ENCODE measurements around the gene PSMD12. TPM values are rescaled to one million over a fixed set of nuclear protein-coding genes. Genes with fewer than 3 reads are reported as not detected.

Gene PSMD12
- polyA plus RNA-seq (16.7 and 24.1 TPM in 2 replicates), polyA minus RNA-seq (45.8 and 52.7 TPM in 2 replicates)

- Histone ChIP-seq H3K9me2 (ENCODE audit: insufficient read depth, low read length) (no peaks in the 10 kb centered on the region), H3K27me3 (ENCODE audit: insufficient read depth, low read depth, low read length) (no peaks in the 10 kb centered on the region), H2AFZ (ENCODE audit: low read depth, low read length) (peak within 1 kb of the TSS; percentile 99), H3K36me3 (ENCODE audit: insufficient read depth, low read length) (no peaks in the 10 kb centered on the region), H3K9me3 (ENCODE audit: low read length) (no peaks in the 10 kb centered on the region), H3K27ac (ENCODE audit: low read length) (peak within 1 kb of the TSS; percentile 77), H3K4me2 (ENCODE audit: low read length) (peak within 1 kb of the TSS; percentile 95), H3K79me2 (replicated peaks; ENCODE audit: insufficient read depth, low read length) (peaks cover 51% of the 10 kb centered on the region), H4K20me1 (ENCODE audit: insufficient read depth) (no peaks in the 10 kb centered on the region), H3F3A (ENCODE audit: insufficient read depth, low read length, poor library complexity, severe bottlenecking) (no peaks in the 10 kb centered on the region), H3K9ac (ENCODE audit: low read length) (peak within 1 kb of the TSS; percentile 95), H3K4me3 (ENCODE audit: low read length) (peak within 1 kb of the TSS; percentile 100)
- TF ChIP-seq EP300 (conservative IDR thresholded peaks at IDR 0.05; ENCODE audit: poor library complexity, severe bottlenecking) (peak; percentile 55), CTCF (IDR thresholded peaks at IDR 0.05; ENCODE audit: poor library complexity, severe bottlenecking) (peak; percentile 41), POLR2AphosphoS5 (IDR thresholded peaks at IDR 0.05) (peak; percentile 97), TAF1 (IDR thresholded peaks at IDR 0.05; ENCODE audit: low read depth) (peak; percentile 65), MXI1 (conservative IDR thresholded peaks at IDR 0.05; ENCODE audit: poor library complexity, severe bottlenecking) (peak; percentile 84), SMC3 (conservative IDR thresholded peaks at IDR 0.05; ENCODE audit: poor library complexity) (peak; percentile 51), RAD21 (conservative IDR thresholded peaks at IDR 0.05) (no peak), EZH2 (IDR thresholded peaks at IDR 0.05; ENCODE audit: borderline replicate concordance, insufficient read depth, low read length, poor library complexity, severe bottlenecking) (no peak)
- TF ChIP-seq, protein P1, sequence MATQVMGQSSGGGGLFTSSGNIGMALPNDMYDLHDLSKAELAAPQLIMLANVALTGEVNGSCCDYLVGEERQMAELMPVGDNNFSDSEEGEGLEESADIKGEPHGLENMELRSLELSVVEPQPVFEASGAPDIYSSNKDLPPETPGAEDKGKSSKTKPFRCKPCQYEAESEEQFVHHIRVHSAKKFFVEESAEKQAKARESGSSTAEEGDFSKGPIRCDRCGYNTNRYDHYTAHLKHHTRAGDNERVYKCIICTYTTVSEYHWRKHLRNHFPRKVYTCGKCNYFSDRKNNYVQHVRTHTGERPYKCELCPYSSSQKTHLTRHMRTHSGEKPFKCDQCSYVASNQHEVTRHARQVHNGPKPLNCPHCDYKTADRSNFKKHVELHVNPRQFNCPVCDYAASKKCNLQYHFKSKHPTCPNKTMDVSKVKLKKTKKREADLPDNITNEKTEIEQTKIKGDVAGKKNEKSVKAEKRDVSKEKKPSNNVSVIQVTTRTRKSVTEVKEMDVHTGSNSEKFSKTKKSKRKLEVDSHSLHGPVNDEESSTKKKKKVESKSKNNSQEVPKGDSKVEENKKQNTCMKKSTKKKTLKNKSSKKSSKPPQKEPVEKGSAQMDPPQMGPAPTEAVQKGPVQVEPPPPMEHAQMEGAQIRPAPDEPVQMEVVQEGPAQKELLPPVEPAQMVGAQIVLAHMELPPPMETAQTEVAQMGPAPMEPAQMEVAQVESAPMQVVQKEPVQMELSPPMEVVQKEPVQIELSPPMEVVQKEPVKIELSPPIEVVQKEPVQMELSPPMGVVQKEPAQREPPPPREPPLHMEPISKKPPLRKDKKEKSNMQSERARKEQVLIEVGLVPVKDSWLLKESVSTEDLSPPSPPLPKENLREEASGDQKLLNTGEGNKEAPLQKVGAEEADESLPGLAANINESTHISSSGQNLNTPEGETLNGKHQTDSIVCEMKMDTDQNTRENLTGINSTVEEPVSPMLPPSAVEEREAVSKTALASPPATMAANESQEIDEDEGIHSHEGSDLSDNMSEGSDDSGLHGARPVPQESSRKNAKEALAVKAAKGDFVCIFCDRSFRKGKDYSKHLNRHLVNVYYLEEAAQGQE (IDR thresholded peaks at IDR 0.05; ENCODE audit: borderline replicate concordance), result peak; percentile 70
These were observed at the start of gene PSMD12 for GRCh38 chr17:67366193-67367157. PSMD12 (minus strand) TSS chr17:67366577; CDS start chr17:67366519, 58 bp downstream.

DNA sequence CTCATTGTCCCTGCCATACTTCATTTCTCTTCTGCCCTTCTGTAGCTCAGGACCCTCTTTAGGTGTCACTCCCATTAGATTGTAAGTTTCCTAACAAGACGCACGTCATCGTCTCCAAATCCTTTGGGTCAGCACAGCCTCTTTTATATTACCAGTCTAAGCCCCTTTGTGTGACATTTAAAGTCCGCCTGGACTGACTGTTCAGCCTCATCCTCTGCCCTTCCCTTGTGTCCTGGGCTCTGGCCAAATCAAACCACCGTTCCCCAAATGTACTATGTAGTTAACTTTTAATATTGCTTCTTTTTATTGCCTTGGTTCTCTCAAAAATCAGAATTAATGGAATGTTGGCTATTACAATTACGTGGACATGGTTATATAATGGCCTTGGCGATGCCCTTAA, 48.9 kb upstream of the PSMD12 start:
- H3F3A ChIP-seq (ENCODE audit: insufficient read depth, low read length, poor library complexity, severe bottlenecking), result no peaks in the 10 kb centered on the region
- TF ChIP-seq TAF1 (IDR thresholded peaks at IDR 0.05; ENCODE audit: low read depth) (no peak), EZH2 (IDR thresholded peaks at IDR 0.05; ENCODE audit: borderline replicate concordance, insufficient read depth, low read length, poor library complexity, severe bottlenecking) (no peak), POLR2AphosphoS5 (IDR thresholded peaks at IDR 0.05) (no peak), SMC3 (conservative IDR thresholded peaks at IDR 0.05; ENCODE audit: poor library complexity) (no peak), EP300 (conservative IDR thresholded peaks at IDR 0.05; ENCODE audit: poor library complexity, severe bottlenecking) (no peak), RAD21 (conservative IDR thresholded peaks at IDR 0.05) (no peak), MXI1 (conservative IDR thresholded peaks at IDR 0.05; ENCODE audit: poor library complexity, severe bottlenecking) (no peak), CTCF (IDR thresholded peaks at IDR 0.05; ENCODE audit: poor library complexity, severe bottlenecking) (no peak)
- TF ChIP-seq, protein P1 (IDR thresholded peaks at IDR 0.05; ENCODE audit: borderline replicate concordance), result no peak
- H3K9me3 ChIP-seq (ENCODE audit: low read length), result no peaks in the 10 kb centered on the region
- H3K9me2 ChIP-seq (ENCODE audit: insufficient read depth, low read length), result no peaks in the 10 kb centered on the region
- no peaks in the 10 kb centered on the region for H3K27me3 ChIP-seq (ENCODE audit: insufficient read depth, low read depth, low read length)
- no peak overlapping the region for H2AFZ ChIP-seq (ENCODE audit: low read depth, low read length)
- no peak overlapping the region for H3K27ac ChIP-seq (ENCODE audit: low read length)
- no peaks in the 10 kb centered on the region for H3K36me3 ChIP-seq (ENCODE audit: insufficient read depth, low read length)
- no peak overlapping the region for H3K4me2 ChIP-seq (ENCODE audit: low read length)
- no peaks in the 10 kb centered on the region for H4K20me1 ChIP-seq (ENCODE audit: insufficient read depth)
- H3K4me3 ChIP-seq (ENCODE audit: low read length), result no peak overlapping the region
- H3K79me2 ChIP-seq (replicated peaks; ENCODE audit: insufficient read depth, low read length), result no peaks in the 10 kb centered on the region
- H3K9ac ChIP-seq (ENCODE audit: low read length), result no peak overlapping the region

All from neural cell (in vitro differentiated cells).